Mucosa of gallbladder (tissue), 1 donor: ENCODE measurements around the gene NTN1. TPM values are rescaled to one million over a fixed set of nuclear protein-coding genes. Genes with fewer than 3 reads are reported as not detected.
A peak's percentile ranks its signal among the peaks of the same experiment; 100 is the strongest.
"Not testable (repeated sequence)": the region's sequence is repeated elsewhere in the genome, so short reads cannot be mapped to it uniquely, and the experiment has no call there.

Experiments
- DNase-seq: peaks from one replicate; pipeline ENCODE4 v3.0.0-alpha.2; 2020; ENCODE audit warnings: low spot score
- total RNA-seq: library from RNA; stranded (reverse); gene quantifications from one replicate; pipeline ENCODE4 v1.2.1, GENCODE V29; 2021
- donor health status: DM: no; HTN: no; CAD: no.

Gene NTN1
- total RNA-seq, 1 donor from 2014 or later: 33.1 TPM

- DNase-seq: no peak
Observed at GRCh38 chr17:9123594-9124553, 102.6 kb downstream of the NTN1 start.

DNA sequence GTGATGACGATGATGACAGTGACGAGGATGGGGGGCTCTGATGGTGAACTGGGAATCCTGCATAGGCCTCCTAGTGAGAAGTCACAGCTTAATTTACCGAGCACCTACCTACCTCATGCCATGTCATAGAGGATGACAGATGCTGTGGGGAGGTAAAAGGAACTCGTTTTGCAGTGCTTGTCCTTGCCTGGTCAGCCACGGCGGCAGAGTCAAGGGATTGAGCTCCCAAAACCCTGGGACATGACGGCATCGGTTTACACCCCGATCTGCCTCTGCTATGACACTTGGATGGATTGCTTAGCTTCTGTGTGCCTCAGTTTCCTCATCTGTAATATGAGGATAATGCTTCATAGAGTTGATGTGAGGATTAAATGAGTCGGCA lies 103.2 kb downstream of the NTN1 start:
- DNase-seq: no peak

GRCh38 chr17:9125722-9126121 lies 104.4 kb downstream of the NTN1 start:
- no peak for DNase-seq

GRCh38 chr17:9127340-9127739 lies 106.0 kb downstream of the NTN1 start:
- no peak for DNase-seq

GRCh38 chr17:9131371-9131770 lies 110.1 kb downstream of the NTN1 start:
- DNase-seq: no peak

- DNase-seq: no peak
Observed at GRCh38 chr17:9132291-9132690, 111.0 kb downstream of the NTN1 start.

GRCh38 chr17:9132944-9133610 lies 111.8 kb downstream of the NTN1 start:
- no peak for DNase-seq

DNA sequence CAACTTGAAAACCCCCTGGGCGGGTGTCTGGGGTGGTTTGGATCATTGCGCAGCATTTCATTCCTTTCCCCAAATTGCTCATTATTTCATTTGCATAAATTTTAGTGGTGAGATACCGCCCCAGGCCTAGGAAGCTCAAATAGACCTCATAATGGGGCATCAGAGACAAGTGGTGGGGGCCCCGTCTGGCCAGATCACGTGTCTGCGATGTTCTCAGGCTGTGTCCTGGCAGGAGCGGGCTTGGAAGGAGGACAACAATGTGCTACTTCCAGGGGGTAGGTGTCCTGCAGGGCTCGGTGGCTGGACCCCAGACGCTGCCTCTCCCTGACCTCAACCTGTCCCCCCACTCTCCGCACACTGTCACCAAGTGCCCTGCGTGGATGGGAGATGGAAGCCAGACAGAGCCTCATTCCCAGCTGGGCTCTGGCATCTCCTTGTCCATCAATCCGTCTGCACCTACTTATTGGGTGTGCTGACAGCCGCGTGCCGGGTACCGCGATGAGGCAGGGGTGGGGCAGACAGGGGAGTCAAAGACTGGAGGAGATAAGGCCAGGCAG lies 116.9 kb downstream of the NTN1 start:
- DNase-seq: no peak

GRCh38 chr17:9139695-9140094 lies 118.4 kb downstream of the NTN1 start:
- no peak for DNase-seq

DNA sequence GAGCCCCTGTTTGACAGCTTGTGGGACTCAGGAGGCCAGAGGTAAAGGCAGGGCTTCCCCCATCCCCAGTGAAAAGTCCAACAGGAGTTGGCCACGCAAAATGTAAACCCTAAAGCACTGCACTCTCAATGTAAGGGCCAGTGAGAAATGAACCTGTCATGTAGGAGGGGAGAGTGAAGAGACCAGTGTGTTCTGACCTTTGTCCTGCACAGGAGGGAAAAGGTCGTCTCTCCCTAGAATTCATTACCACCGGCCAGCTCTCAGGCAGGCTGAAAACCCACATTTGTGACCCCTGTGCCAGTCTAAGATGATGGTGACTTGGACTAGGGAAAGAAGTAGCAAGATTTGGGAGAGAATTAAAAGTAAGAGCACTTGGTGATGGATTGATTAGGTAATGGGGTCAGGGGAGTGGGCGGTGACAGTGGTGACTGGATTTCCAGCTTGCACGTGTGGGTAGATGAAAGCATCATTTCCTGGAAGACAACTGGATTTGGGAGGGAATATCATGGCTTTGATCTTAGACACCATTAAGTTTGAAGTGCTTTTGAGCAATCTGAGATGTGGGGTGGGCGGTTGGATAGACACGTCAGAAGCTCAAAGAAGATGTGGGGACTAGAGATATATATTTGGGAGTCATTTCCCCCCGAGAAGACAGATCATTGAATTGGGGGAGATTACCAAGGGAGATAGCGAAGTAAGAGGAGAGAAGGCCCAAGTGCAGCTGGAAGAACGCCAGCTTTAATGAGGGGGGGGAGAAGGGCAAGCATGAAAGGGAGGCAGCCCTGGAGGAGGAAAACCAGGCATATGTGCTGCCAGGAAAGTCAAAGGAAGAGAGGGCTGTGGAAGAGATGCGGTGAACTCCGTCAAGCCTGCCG lies 119.5 kb downstream of the NTN1 start:
- DNase-seq: no peak

GRCh38 chr17:9141425-9141753 lies 120.1 kb downstream of the NTN1 start:
- no peak for DNase-seq

- DNase-seq: no peak
Observed at GRCh38 chr17:9142772-9143494, 121.6 kb downstream of the NTN1 start.

DNA sequence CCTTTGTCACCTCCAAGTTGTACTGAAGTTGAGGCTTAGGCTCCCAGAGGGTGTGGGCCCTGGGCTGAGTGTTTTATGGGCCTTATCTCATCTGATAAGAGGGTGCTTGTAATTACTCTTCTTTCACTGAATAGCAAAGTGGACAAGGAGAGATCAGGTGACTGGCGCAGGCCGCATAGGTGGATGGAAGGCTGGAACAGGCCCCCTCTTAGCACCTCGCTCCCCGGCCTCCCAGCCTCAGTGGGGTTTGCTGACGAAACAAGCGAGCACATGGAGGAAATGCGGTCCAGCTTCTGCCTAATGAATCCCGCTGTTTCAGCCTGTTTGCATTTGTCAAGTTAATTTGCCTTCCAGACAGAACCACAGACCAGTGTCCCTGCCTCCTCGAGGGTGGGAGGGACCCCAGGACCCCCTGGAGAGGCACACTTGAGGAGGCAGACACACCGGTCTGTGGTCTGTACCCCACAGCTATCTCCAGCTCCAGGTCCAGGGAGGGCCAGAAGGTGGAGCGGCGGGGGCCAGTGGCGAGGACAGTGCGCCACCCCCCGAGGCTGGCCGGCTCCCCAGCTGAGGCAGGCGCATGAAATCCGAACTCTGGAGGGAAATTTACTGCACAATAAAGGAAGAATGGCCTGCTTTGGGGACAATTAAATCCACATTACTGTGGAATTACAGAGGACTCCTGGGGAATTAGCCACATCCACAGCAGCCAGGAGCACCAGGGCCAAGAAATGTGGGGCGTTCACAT lies 123.4 kb downstream of the NTN1 start:
- DNase-seq: no peak

GRCh38 chr17:9146064-9146463 lies 124.8 kb downstream of the NTN1 start:
- no peak for DNase-seq

- no peak for DNase-seq
Observed at GRCh38 chr17:9148905-9149525, 127.7 kb downstream of the NTN1 start.

GRCh38 chr17:9150446-9151090 lies 129.3 kb downstream of the NTN1 start:
- peak; percentile 30 for DNase-seq

GRCh38 chr17:9151091-9151490 lies 129.8 kb downstream of the NTN1 start:
- no peak for DNase-seq

- not testable (repeated sequence) for DNase-seq
Observed at GRCh38 chr17:9151740-9152139, 130.4 kb downstream of the NTN1 start.
